Smooth muscle cell (in vitro differentiated cells): Measurements from ENCODE around the gene CKB. TPM values are rescaled to one million over a fixed set of nuclear protein-coding genes. Genes with fewer than 3 reads are reported as not detected.

ENCODE experiments used
- DNase-seq: peaks from one replicate; lab custom pipeline; 2025; ENCODE audit not compliant: unreplicated experiment; lab: John Stamatoyannopoulos, UW
- H2AFZ ChIP-seq: fragments of 200-600 bp; sonication (generic); 2 replicates; pipeline ENCODE4 v1.6.0; 2016; ENCODE audit warnings: antibody characterized with exemption, low read depth, mild to moderate bottlenecking
- H3F3A ChIP-seq: fragments of 200-600 bp; sonication (generic); 2 replicates; pipeline ENCODE4 v1.6.0; 2017; ENCODE audit warnings: antibody characterized with exemption, low read depth
- H3K27ac ChIP-seq: fragments of 200-600 bp; sonication (generic); 2 replicates; pipeline ENCODE4 v1.5.1; 2016; ENCODE audit warnings: low read depth, mild to moderate bottlenecking
- H3K27me3 ChIP-seq: fragments of 200-600 bp; sonication (generic); 2 replicates; pipeline ENCODE4 v1.6.1; 2016; ENCODE audit warnings: low read depth, mild to moderate bottlenecking
- H3K36me3 ChIP-seq: fragments of 200-600 bp; sonication (generic); 2 replicates; pipeline ENCODE4 v1.5.1; 2016; ENCODE audit warnings: low read depth
- H3K4me1 ChIP-seq: fragments of 200-600 bp; sonication (generic); 2 replicates; pipeline ENCODE4 v1.5.1; 2016; ENCODE audit warnings: low read depth
- H3K4me2 ChIP-seq: fragments of 200-600 bp; sonication (generic); 2 replicates; pipeline ENCODE4 v1.6.0; 2016; ENCODE audit warnings: mild to moderate bottlenecking
- H3K4me3 ChIP-seq: fragments of 200-600 bp; sonication (generic); 2 replicates; pipeline ENCODE4 v1.5.1; 2016; ENCODE audit warnings: mild to moderate bottlenecking
- H3K79me2 ChIP-seq: fragments of 200-600 bp; sonication (generic); 2 replicates; pipeline ENCODE4 v1.6.0; 2016; ENCODE audit warnings: low read depth, mild to moderate bottlenecking
- H3K9ac ChIP-seq: fragments of 200-600 bp; sonication (generic); 2 replicates; pipeline ENCODE4 v1.6.0; 2016; ENCODE audit warnings: low read depth
- H3K9me3 ChIP-seq: fragments of 200-600 bp; sonication (generic); replicated peaks from 2 replicates; pipeline ENCODE4 v1.5.1; 2016; ENCODE audit warnings: low read depth
- H4K20me1 ChIP-seq: fragments of 200-600 bp; sonication (generic); 2 replicates; pipeline ENCODE4 v1.6.0; 2016; ENCODE audit warnings: low read depth
- CTCF ChIP-seq: fragments of 200-600 bp; sonication (generic); IDR thresholded peaks from 2 replicates; pipeline ENCODE4 v1.5.1; 2017; ENCODE audit warnings: borderline replicate concordance, mild to moderate bottlenecking, antibody characterized with exemption; ENCODE audit not compliant: insufficient read depth, poor library complexity, severe bottlenecking
- WGBS: methylation state at CpG from one replicate; pipeline ENCODE4 v1.1.7; 2016; ENCODE audit warnings: low lambda C conversion rate; 5-methylcytosine and 5-hydroxymethylcytosine counted together
- polyA plus RNA-seq: library from polyadenylated mRNA; unstranded; fragments of >200 nt; fragmentation: Nextera tagmentation; extraction: Ambion mirVana; gene quantifications from 2 replicates; pipeline ENCODE4 v1.2.1, GENCODE V29; 2016
- total RNA-seq: library from RNA; depleted of rRNA; stranded (reverse); fragments of >200 nt; gene quantifications from 2 replicates; pipeline ENCODE4 v1.2.3, GENCODE V29; 2014

CKB gene
- total and polyA plus RNA-seq, 2 experiments from 2014 or later = 25.7 to 62.9 TPM

DNA sequence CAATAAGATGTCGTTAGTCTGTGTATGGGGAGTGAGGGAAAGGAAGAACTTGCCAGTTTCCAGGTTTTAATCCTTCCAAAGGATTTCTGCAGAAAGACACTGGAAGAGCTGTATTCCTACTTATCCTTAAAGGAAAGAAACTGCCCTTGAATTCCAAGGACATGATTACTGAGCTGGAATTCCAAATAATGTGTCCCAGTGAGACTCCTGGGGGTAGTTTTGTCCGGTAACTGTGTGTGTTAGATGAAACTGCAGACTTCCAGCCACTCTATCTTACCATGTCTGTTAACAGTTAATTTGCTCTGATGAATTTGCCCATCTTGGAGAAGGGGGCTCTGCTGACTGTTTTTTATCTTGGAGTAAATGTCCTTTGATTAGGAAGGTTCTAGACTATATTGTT, 33.0 kb downstream of the CKB start:
- no peak overlapping the region for H3K27ac ChIP-seq
- H3K79me2 ChIP-seq = no peaks in the 10 kb centered on the region
- no peak overlapping the region for H3K9ac ChIP-seq
- WGBS = 94% methylated on average over 2 of the region's 2 CpGs
- no peaks in the 10 kb centered on the region for H3K27me3 ChIP-seq
- H3K4me3 ChIP-seq = no peak overlapping the region
- no peaks in the 10 kb centered on the region for H3K36me3 ChIP-seq
- no peak for DNase-seq
- TF ChIP-seq CTCF = no peak
- peaks cover 5% of the 10 kb centered on the region for H4K20me1 ChIP-seq
- no peak overlapping the region for H2AFZ ChIP-seq
- no peak overlapping the region for H3K4me2 ChIP-seq
- H3F3A ChIP-seq = peaks cover 3% of the 10 kb centered on the region
- H3K4me1 ChIP-seq = peaks cover 7% of the 10 kb centered on the region
- H3K9me3 ChIP-seq = no peaks in the 10 kb centered on the region

DNA sequence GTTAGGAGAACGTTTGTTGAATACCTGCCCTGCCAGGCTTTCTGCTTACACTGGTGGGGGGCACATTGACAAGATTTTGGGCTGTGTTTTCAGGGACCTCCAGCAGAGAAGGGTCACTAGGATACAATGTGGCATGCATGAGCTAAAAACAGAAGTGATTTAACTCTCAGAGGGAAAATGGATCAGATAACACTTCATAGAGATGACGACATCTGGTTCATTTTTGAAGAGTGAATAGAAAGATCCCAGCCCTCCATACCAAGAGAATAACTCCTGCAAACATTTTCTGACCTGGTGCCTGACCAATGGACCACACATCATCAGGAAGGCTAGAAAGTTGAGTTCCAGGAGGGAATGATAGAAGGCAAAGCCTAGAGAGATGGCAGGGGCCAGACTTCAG, 33.7 kb downstream of the CKB start:
- Histone ChIP-seq H3K27ac (no peak overlapping the region), H3K4me2 (no peak overlapping the region), H3K4me3 (no peak overlapping the region), H4K20me1 (peaks cover 6% of the 10 kb centered on the region), H3F3A (peaks cover 3% of the 10 kb centered on the region), H3K36me3 (no peaks in the 10 kb centered on the region), H2AFZ (no peak overlapping the region), H3K27me3 (no peaks in the 10 kb centered on the region), H3K9me3 (no peaks in the 10 kb centered on the region), H3K4me1 (peaks cover 7% of the 10 kb centered on the region), H3K79me2 (no peaks in the 10 kb centered on the region), H3K9ac (no peak overlapping the region)
- 87% methylated on average over 2 of the region's 2 CpGs for WGBS
- TF ChIP-seq CTCF = no peak
- DNase-seq = no peak

- DNase-seq = no peak
- no peaks in the 10 kb centered on the region for H3K9me3 ChIP-seq
- H3K4me3 ChIP-seq = no peak overlapping the region
- no peaks in the 10 kb centered on the region for H3K27me3 ChIP-seq
- peaks cover 7% of the 10 kb centered on the region for H3K4me1 ChIP-seq
- H3K79me2 ChIP-seq = no peaks in the 10 kb centered on the region
- H2AFZ ChIP-seq = no peak overlapping the region
- no peaks in the 10 kb centered on the region for H3K36me3 ChIP-seq
- H3K9ac ChIP-seq = no peak overlapping the region
- H3F3A ChIP-seq = peaks cover 3% of the 10 kb centered on the region
- TF ChIP-seq CTCF = no peak
- no peak overlapping the region for H3K27ac ChIP-seq
- peaks cover 11% of the 10 kb centered on the region for H4K20me1 ChIP-seq
- 92% methylated on average over 6 of the region's 6 CpGs for WGBS
- no peak overlapping the region for H3K4me2 ChIP-seq
These were observed 34.6 kb downstream of the CKB start for GRCh38 chr14:103488071-103488470.

- Histone ChIP-seq H2AFZ (no peak overlapping the region), H3K4me2 (no peak overlapping the region), H3K36me3 (peaks cover 7% of the 10 kb centered on the region), H3K9ac (no peak overlapping the region), H3K4me1 (peaks cover 7% of the 10 kb centered on the region), H4K20me1 (peaks cover 10% of the 10 kb centered on the region), H3K9me3 (no peaks in the 10 kb centered on the region), H3K27me3 (no peaks in the 10 kb centered on the region), H3K79me2 (no peaks in the 10 kb centered on the region), H3K27ac (no peak overlapping the region), H3K4me3 (no peak overlapping the region), H3F3A (peaks cover 3% of the 10 kb centered on the region)
- no peak for DNase-seq
- 95% methylated on average over 2 of the region's 2 CpGs for WGBS
- no peak for TF ChIP-seq CTCF
These were observed 37.1 kb downstream of the CKB start for GRCh38 chr14:103485504-103485903.
